ENCODE data around the gene GPR75.

The GPR75 gene

DNA sequence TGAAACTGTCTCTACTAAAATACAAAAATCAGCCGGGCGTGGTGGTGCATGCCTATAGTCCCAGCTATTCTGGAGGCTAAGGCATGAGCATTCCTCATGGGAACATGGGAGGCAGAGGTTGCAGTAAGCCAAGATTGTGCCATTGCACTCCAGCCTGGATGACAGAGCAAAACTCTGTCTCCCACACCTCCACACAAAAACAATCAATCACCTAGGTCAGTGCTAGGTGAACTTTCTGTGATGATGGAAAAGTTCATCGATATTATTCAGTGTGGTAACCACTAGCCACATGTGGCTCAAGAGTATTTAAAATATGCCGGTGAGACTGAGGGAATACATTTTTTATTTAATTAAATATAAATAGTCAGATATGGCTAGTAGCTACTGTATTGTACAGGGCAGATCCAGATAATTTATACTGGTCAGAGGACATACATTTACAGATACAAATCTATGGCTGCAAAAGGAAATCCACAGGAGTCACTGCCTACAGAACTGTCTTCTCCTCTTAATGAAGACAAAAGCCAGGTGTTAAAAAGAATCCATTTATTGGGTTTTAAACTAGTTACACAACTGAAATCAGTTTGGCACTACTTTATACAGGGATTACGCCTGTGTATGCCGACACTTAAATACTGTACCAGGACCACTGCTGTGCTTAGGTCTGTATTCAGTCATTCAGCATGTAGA, 3.9 kb upstream of the GPR75 start:
- TF ChIP-seq SIN3A (IDR thresholded peaks at IDR 0.05; ENCODE audit: borderline replicate concordance, insufficient read depth, low read length) (no peak), TAF1 (IDR thresholded peaks at IDR 0.05; ENCODE audit: borderline replicate concordance, insufficient read depth, low read length) (no peak), POLR2AphosphoS5 (IDR thresholded peaks at IDR 0.05; ENCODE audit: low read depth, low read length) (no peak), FOXP2 (optimal IDR thresholded peaks at IDR 0.05; ENCODE audit: borderline replicate concordance, extremely low read depth, extremely low read length, insufficient read depth) (no peak)
- TF ChIP-seq, protein P1, sequence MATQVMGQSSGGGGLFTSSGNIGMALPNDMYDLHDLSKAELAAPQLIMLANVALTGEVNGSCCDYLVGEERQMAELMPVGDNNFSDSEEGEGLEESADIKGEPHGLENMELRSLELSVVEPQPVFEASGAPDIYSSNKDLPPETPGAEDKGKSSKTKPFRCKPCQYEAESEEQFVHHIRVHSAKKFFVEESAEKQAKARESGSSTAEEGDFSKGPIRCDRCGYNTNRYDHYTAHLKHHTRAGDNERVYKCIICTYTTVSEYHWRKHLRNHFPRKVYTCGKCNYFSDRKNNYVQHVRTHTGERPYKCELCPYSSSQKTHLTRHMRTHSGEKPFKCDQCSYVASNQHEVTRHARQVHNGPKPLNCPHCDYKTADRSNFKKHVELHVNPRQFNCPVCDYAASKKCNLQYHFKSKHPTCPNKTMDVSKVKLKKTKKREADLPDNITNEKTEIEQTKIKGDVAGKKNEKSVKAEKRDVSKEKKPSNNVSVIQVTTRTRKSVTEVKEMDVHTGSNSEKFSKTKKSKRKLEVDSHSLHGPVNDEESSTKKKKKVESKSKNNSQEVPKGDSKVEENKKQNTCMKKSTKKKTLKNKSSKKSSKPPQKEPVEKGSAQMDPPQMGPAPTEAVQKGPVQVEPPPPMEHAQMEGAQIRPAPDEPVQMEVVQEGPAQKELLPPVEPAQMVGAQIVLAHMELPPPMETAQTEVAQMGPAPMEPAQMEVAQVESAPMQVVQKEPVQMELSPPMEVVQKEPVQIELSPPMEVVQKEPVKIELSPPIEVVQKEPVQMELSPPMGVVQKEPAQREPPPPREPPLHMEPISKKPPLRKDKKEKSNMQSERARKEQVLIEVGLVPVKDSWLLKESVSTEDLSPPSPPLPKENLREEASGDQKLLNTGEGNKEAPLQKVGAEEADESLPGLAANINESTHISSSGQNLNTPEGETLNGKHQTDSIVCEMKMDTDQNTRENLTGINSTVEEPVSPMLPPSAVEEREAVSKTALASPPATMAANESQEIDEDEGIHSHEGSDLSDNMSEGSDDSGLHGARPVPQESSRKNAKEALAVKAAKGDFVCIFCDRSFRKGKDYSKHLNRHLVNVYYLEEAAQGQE (IDR thresholded peaks at IDR 0.05; ENCODE audit: insufficient read depth in 1 of 2, low read depth in 2 of 2, low read length in 2 of 2) = no peak

DNA sequence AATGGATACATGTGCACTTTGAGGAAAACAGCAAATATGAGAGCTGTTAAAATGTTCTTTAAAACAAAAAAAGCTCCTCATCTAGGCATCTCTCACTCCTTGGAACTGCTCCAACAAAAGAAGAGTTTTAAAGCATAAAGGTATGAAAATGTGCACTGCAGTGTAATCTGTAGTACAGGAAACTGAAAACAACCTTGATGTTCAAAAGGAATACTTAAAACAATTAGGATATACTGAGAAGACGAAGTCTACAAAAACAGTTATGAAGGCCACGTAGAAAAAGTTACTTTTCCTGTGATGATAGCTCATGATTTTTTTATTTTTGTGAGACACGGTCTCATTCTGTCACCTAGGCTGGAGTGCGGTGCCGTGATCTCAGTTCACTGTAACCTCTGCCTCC, 2.1 kb upstream of the GPR75 start:
- TF ChIP-seq, protein P1 (IDR thresholded peaks at IDR 0.05; ENCODE audit: insufficient read depth in 1 of 2, low read depth in 2 of 2, low read length in 2 of 2) = no peak
- TF ChIP-seq POLR2AphosphoS5 (IDR thresholded peaks at IDR 0.05; ENCODE audit: low read depth, low read length) (no peak), SIN3A (IDR thresholded peaks at IDR 0.05; ENCODE audit: borderline replicate concordance, insufficient read depth, low read length) (no peak), FOXP2 (optimal IDR thresholded peaks at IDR 0.05; ENCODE audit: borderline replicate concordance, extremely low read depth, extremely low read length, insufficient read depth) (no peak), TAF1 (IDR thresholded peaks at IDR 0.05; ENCODE audit: borderline replicate concordance, insufficient read depth, low read length) (no peak)

DNA sequence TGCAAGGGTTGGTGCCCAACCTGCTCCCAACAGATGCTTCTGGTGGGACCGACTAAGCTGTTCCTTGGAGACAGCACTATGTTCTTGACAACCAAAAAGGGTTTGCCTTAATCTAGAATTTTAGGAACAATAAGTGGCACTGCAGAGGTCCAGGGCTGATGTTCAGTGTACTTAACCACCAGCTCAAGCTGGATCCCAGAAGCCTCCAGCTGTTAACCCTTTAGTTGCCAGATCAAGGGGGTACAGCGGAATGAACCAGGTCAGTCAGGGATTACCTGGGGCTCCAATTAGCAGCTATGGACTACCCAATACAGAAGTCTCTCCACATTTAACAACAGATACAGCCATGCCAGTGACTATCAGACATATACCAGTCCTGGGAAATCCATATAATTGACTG, 3.5 kb downstream of the GPR75 start:
- no peak for TF ChIP-seq SIN3A (IDR thresholded peaks at IDR 0.05; ENCODE audit: borderline replicate concordance, insufficient read depth, low read length)
- TF ChIP-seq POLR2AphosphoS5 (IDR thresholded peaks at IDR 0.05; ENCODE audit: low read depth, low read length) = no peak
- TF ChIP-seq, protein P1 (IDR thresholded peaks at IDR 0.05; ENCODE audit: insufficient read depth in 1 of 2, low read depth in 2 of 2, low read length in 2 of 2) = no peak
- TF ChIP-seq TAF1 (IDR thresholded peaks at IDR 0.05; ENCODE audit: borderline replicate concordance, insufficient read depth, low read length) = no peak
- no peak for TF ChIP-seq FOXP2 (optimal IDR thresholded peaks at IDR 0.05; ENCODE audit: borderline replicate concordance, extremely low read depth, extremely low read length, insufficient read depth)

DNA sequence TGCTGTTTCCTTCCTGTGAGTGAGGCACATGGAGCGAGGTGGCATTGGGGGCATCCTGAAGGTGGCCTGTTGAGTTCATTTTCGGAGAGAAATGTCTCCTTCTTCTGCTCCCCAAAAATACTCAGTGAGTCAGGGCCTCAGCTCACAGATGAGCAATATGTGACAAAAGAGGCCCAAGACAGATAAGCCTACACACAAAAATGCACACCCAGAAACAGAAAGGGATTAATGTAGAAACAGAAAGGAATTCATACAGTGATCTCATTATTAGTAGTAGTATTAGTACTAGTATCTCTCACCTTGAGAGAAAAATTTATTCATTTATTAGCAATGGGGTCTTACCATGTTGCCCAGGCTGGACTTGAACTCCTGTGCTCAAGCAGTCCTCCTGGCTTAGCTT, 5.1 kb downstream of the GPR75 start:
- no peak for TF ChIP-seq TAF1 (IDR thresholded peaks at IDR 0.05; ENCODE audit: borderline replicate concordance, insufficient read depth, low read length)
- TF ChIP-seq SIN3A (IDR thresholded peaks at IDR 0.05; ENCODE audit: borderline replicate concordance, insufficient read depth, low read length) = no peak
- TF ChIP-seq POLR2AphosphoS5 (IDR thresholded peaks at IDR 0.05; ENCODE audit: low read depth, low read length) = no peak
- no peak for TF ChIP-seq FOXP2 (optimal IDR thresholded peaks at IDR 0.05; ENCODE audit: borderline replicate concordance, extremely low read depth, extremely low read length, insufficient read depth)
- TF ChIP-seq, protein P1 (IDR thresholded peaks at IDR 0.05; ENCODE audit: insufficient read depth in 1 of 2, low read depth in 2 of 2, low read length in 2 of 2) = no peak
